ENCODE measurements around the gene LRRC8B. TPM values are rescaled to one million over a fixed set of nuclear protein-coding genes. Genes with fewer than 3 reads are reported as not detected.
A peak's percentile ranks its signal among the peaks of the same experiment; 100 is the strongest.
"Not testable (repeated sequence)": the region's sequence is repeated elsewhere in the genome, so short reads cannot be mapped to it uniquely, and the experiment has no call there.

LRRC8B gene
- total RNA-seq, 1 experiment from 2014 or later = 5.7 TPM

DNA sequence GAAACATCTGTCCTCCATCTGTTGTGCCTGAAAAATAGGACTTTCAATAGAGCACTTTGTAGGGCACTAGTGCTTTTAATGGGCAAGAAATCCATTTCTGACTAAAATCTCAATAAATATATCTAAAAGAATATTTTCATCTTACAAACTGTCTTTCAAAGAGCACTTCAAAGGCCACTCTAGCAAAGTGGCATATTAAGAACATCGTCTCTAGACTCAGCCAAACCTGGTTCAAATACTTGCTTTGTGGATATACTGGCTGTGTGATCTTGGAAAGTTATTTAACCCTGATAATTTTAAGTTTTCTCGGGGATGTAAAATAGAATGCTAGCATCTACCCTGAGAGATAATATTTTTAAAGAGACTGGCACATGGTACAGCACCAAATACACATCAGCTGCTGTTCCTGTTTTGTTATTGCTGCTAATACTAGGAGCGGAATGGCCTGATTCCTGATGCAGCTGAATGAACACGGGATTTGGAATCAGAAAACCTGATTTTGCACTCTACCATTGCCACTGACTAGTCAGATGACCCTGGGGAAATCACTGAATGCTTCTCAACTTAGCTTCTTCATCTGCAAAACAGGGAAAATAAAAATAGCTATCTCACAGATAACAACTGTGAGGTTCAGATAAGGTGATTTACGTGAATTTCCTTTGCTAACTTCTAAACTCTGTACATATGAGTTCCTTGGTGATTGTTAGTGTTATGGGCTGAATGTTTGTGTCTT is 83.1 kb downstream of the LRRC8B start:
- no peak for DNase-seq (ENCODE audit: low read depth)

DNA sequence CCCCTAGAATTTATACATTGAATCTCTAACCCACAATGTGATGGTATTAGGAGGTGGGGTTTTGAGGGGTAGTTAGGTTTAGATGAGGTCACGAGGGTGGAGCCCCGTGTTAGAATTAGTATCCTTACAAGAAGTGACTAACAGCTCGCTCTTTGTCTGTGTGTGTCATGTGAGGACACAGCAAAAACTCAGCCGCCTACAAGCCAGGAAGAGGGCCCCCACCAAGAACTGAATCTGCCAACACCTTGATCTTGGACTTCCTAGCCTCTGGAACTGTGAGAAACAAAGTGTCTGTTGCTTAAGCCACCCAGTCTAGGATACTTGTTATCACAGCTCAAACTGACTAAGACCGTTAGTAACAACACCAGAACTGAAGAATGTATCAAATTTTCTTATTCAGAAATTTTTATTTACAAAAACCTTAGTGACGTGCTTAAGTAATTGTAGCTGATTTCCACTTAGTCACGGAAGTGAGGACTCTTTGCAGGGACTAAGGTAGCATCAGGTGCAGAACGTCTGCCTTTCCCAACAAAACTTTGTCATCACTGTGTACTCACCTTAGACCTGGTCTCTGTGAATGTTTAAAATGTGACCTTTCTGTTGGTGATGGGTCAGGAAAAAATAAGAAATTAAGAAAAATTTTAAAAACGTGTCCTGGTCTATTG is 83.8 kb downstream of the LRRC8B start:
- no peak for DNase-seq (ENCODE audit: low read depth)

DNA sequence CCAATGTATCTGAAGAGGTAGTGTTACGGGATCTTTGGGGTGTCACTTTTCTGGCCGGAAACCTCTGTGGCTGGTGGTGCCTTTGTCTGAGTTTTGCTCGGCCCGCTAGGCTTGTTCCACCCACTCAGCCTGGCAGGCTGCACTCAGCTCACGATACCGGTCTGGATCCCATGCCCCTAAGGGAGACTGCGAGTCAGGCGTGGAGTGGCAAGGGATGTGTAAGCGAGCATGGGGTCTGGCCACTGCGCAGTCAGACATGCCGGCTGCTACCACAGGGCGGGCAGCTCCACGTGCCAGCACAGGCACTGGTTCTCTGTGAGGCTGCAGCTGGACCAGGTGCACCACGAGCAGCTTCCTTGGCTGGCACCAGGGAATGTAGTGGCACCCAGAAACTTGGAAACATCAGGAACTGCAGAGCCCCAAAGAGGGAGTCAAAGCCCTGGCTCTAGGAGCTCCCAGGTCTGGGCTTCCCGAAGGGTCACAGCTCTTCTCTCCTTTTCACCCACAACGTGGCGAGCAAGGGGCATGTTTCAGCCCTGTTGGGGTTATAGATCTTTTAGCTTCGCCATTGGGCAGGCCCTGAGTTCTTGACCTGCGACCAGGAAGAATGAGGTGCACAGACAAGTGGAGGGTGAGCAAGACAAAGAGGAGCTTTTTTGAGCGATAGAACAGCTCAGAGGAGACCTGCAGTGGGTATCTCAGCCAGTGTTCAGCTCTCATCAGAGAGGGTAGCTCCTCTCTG is 84.5 kb downstream of the LRRC8B start:
- DNase-seq (ENCODE audit: low read depth) = no peak

DNA sequence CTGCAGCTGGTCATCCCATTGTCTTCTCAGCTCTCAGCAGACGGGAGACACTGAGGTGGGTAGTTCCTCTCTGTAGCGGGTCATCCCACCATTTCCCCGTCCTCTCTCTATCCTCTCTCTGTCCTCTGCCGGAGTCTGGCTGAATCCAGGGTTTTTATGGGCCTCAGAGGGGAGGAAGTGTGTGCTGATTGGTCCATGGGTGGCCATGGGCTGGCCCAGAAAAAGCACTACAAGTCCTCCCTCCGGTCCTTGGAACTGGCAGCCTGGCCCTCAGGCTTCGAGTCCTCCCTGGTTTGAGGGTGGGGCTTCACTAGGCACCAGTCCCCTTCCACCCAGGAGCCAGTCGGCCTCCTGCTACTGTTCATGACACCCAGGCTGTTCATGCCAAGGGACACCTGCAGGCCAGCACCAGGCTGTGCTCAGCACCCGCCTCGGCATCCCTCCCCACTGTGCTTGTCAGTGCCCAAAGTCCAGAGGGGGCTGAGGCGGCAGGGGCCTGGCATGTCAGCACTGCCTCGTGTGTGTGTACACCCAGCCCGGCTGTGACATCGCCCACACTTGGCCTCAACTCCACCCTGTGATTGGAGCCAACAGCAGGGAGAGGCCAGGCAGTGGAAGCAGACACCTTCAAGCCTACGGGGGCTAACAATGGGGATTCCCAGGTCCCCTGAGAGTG is 85.3 kb downstream of the LRRC8B start:
- DNase-seq (ENCODE audit: low read depth) = no peak

DNA sequence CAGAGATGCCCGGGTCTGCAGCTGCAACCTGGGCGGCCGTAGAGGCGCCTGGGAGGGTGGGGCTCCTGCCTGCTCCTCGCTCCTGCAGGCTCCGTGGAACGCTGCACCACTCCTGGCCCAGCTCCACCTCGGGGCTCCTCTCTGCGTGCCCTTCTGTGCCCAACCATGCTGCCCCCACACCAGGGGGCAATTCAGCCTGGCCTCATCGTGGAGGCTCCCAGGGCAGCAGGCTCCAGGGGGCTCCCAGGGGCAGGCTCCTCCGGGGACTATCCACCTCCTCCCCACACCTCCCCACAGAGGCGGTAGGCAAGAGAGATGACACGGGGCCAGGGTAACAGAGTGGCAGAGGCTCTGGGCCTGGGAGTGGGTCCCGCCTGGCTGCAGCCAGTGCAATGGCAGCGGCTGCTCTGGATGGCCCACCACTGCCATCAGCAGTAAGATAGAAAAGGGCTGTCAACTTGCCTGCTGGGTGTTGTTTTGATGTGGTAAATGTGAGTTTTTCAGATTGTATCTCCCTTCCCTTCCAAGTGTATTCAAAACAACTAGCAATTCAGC is 85.9 kb downstream of the LRRC8B start:
- DNase-seq (ENCODE audit: low read depth) = no peak

- no peak for DNase-seq (ENCODE audit: low read depth)
Measured at GRCh38 chr1:89611721-89612120, 87.1 kb downstream of the LRRC8B start.

GRCh38 chr1:89613928-89614327 is 89.3 kb downstream of the LRRC8B start:
- no peak for DNase-seq (ENCODE audit: low read depth)

DNA sequence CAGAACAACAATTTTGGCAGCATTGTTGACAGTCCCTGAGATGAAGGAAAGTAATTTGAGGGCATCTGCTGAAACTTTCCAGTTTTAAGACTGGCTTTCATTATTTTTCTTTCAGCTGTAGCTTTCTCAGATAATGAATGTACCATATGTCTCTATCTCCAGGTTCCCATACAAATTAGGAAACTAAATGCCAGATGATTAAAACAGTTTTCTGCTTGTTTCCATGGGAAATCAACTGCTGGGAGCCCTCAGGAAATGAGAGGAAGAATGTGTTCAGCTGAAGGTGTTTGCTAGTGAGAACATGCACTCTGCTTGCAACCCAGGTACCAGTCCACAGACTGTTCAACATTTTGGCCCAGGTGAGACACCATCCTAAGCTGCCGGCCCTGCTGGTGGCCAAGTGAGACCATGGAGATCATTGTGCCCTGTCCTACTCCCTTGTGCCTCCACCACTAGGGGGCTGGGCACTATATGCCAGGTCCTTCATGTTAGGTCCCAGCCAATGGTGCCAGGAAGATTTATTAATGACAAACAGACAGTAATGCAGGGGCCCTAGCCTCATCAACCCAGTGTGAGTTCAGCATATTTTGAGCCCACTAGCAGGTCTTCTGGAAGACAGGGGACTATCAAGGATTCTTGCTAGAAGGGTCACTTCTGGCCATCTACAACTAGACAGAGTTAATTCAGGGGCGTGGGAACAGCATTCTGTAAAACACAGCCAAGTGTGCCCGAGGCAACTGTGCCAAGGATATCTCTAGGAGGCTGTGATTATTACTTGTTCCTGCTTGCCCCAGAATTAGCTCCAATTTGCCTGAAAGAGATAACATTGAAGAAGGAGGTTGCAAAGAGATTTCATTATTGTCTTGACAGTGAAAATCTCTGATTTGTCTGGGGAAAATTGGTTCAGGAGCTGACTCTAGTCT is 91.3 kb downstream of the LRRC8B start:
- no peak for DNase-seq (ENCODE audit: low read depth)

GRCh38 chr1:89616844-89617627 is 92.4 kb downstream of the LRRC8B start:
- no peak for DNase-seq (ENCODE audit: low read depth)

DNA sequence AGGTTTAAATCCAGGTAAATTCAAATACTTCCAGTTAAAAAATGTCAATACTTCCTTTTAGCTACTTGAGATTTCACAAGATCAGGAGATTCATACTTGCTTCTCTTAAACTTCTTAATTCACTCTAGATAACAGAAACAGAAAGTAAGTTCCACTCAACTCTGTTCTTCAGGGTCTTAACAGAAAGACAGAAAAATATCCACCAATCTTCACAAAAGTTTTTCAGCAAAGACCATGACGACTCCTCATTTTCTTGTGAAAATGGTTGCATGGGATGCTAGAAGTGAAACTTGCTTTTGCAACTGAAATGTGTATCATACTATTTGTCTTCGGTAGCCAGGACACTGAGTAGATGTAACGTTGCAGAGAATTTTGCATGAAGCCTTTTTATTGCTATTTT is 96.0 kb downstream of the LRRC8B start:
- DNase-seq (ENCODE audit: low read depth) = no peak

GRCh38 chr1:89622895-89623294 is 98.3 kb downstream of the LRRC8B start:
- DNase-seq (ENCODE audit: low read depth) = peak; percentile 55

- no peak for DNase-seq (ENCODE audit: low read depth)
Measured at GRCh38 chr1:89624314-89624713, 99.7 kb downstream of the LRRC8B start.

- no peak for DNase-seq (ENCODE audit: low read depth)
Measured at GRCh38 chr1:89624715-89625323, 100.2 kb downstream of the LRRC8B start.

GRCh38 chr1:89627596-89627962 is 103.0 kb downstream of the LRRC8B start:
- no peak for DNase-seq (ENCODE audit: low read depth)

DNA sequence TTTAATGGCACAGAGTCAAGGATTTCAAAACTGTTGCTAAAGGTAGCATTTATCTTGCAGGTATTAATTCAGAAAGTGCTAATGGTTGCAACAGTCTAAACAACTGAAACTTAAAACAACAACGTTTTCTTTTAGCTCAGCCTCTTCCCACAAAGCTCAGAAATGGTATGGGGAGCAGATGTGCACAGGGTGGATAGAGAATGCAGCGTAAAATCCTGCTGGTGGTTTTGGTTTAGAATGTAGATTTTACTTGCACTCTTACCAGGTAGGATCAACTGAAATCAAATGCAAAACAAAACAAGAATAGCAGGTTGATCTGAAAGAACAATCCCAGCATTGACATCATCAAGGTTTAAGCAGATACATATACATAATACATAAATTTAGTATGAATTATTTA is 104.5 kb downstream of the LRRC8B start:
- DNase-seq (ENCODE audit: low read depth) = no peak

GRCh38 chr1:89629600-89629999 is 105.0 kb downstream of the LRRC8B start:
- not testable (repeated sequence) for DNase-seq (ENCODE audit: low read depth)

DNA sequence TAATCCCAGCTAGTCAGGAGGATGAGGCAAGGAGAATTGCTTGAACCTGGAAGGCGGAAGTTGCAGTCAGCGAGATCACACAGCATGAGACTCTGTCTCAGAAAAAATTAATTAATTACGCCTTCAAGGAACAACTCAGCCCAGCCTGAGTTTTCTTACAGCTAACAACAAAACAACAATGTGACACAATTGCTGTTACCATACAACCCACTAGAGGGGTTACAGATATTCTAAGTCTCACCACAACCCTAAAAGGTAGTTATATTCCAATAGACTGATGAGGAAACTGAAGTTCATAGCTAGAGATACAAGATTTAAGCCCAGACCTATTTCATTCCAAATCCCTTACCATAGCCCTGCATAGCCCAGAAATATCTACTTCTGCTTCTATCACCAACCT is 105.4 kb downstream of the LRRC8B start:
- DNase-seq (ENCODE audit: low read depth) = no peak

GRCh38 chr1:89631816-89632656 is 107.4 kb downstream of the LRRC8B start:
- no peak for DNase-seq (ENCODE audit: low read depth)
